Dermis blood vessel endothelial cell (primary cell): Measurements from ENCODE around the gene ABL1. TPM values are rescaled to one million over a fixed set of nuclear protein-coding genes. Genes with fewer than 3 reads are reported as not detected.

Experiments used
- DNase-seq: peaks from one replicate; pipeline ENCODE4 v3.0.0; 2010
- total RNA-seq: library from RNA; depleted of rRNA; stranded (reverse); fragments of >200 nt; gene quantifications from 2 replicates; pipeline ENCODE4 v1.2.3, GENCODE V29; 2014

Gene ABL1
- total RNA-seq, 1 donor from 2014 or later, result 42.5 TPM

DNA sequence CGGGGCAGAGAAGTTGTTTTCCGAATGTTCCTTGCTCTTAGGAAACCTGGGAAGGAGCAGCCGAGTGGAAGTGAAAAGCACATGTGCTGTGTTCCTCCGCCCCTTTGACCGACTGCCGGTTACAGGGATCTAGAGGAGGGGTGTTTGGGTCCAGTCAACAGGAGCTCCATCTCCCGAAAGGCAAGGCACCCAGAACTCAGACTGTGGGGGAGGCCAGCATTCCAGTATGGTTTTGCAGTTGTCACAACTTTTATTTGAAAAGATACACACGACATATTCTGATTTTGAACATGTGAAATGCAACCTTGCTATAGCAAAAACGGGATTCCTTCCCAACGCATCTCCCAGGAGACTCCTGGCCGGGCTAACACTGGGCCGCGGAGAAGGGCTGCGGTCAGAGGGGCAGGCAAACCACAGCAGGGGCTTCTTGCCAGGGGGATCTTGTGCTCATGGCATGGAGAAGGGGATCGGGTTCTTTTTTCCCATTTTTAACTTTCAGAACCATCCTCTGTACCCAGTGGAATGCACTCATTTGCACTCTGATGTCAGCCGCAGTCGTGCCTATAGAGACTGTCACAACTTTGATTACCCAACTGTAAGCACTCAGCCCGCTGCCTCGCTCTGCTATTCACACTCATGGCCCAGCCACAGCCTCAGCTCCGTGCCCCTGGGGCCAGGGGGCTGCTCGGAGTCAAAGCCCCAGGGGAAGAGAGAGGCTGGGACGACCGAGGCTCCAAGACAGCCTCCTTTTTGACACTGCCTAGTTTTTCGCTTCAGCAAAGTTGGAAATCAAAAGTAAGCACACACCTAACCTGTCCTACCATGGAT lies 57.6 kb downstream of the ABL1 start:
- DNase-seq, result no peak

DNA sequence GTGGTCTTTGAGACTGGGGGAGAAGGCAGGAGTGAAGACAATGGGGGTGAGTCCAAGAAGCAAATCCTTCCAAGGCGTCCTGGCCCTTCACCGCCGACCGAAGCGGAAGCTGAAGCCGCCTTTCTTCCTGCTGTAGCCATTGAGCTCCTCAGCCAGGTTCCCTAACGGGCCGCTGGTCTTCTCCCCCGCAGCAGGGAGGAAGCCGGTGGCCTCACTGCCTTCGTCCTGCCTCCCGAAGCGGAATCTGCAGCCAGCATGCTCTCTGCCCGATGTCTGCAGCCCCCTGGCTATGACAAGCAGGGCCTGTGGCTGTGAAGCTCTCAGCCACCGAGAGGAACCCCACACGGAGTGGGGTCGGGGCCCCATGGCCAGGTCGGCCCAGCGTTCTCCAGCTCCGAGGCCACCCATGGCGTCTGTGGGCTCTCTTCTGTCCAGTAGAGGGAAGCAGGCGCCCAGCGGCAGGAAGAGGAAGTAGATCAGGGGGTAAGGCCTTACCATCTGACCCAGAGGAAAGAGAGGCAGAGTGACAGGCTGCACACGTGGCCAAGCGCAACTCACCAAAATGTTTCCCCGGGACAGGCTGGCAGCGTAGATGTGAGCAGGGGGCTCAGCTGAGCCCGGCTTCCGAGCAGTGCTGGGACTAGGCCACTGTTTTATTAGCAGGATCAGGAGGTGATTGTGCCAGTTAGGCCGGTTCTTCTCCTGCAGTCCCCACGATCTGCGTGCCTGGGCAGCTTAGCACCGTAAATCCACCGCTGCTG lies 58.5 kb downstream of the ABL1 start:
- peak; percentile 63 for DNase-seq

DNA sequence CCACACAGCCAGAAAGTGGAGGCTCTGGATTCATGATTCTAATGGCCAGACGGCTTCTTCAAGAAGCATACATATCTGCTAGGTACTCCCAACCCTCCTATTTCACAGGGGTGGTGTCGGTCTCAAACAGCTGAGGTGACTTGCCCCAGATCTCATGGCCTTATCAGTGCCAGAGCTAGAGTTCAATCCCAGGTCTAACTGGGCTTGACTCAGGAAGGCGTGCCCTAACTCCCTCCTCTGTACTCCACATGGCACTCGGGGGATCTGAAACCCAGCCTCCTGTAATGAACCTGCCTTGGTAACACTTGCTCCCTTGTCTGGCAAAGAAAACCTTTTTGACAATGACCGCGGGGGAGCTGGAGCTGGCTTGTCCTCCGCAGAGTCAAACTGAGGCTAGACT lies 59.5 kb downstream of the ABL1 start:
- no peak for DNase-seq

DNA sequence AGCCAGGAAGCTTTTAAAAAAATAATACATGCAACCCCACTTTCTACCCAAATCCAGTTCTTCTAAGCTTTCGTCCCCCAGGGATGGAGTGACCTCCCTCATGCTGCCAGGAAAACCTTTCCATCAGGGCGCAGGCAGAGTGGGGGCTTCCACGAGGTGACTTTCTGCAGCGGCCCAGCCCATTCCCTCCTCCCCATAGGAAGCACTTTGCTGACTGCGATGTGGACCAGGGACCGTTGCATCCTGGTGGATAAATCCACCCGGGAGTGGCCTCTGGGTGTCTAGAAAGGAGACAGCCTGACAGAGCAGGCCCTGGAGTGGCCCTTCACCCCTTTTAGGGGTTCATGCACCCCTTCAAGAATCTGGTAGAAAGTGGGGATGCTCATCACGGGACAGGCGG lies 60.0 kb downstream of the ABL1 start:
- no peak for DNase-seq

DNA sequence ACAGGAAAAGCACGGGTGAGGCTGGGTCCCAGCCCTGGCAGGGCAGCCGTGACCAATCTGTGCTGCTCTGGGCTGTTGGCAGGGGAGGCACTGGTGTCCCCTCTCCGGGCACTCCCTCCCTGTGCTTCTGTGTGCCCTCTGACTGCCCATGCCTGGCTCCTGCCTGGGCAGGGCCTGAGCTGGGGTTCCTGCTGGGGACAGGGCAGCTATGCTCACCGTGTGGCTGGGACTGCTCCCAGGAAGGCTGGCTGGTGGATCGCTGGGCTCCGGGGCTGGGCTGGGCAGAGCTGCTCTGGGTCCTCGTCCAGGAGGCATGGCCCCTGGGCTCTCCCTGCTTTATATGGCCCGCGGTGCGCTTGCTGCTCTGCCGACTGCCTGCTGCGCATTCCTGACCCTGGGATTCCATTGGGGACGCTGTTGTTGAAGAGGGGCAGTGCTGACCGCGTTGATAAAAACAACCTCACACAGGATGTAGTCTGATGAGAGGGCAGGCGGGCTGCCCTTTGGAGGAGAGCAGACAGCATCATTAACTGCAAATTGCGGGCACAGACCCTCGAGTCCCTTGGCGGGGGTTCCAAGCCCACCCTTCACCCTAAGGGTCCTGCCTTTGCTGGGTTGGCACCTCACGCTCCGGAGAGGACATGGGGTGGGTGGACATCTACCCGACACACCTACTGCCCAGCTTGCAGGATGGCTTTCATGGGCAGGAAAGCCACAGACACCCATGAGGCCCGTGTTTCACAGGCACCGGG lies 60.6 kb downstream of the ABL1 start:
- peak; percentile 13 for DNase-seq

DNA sequence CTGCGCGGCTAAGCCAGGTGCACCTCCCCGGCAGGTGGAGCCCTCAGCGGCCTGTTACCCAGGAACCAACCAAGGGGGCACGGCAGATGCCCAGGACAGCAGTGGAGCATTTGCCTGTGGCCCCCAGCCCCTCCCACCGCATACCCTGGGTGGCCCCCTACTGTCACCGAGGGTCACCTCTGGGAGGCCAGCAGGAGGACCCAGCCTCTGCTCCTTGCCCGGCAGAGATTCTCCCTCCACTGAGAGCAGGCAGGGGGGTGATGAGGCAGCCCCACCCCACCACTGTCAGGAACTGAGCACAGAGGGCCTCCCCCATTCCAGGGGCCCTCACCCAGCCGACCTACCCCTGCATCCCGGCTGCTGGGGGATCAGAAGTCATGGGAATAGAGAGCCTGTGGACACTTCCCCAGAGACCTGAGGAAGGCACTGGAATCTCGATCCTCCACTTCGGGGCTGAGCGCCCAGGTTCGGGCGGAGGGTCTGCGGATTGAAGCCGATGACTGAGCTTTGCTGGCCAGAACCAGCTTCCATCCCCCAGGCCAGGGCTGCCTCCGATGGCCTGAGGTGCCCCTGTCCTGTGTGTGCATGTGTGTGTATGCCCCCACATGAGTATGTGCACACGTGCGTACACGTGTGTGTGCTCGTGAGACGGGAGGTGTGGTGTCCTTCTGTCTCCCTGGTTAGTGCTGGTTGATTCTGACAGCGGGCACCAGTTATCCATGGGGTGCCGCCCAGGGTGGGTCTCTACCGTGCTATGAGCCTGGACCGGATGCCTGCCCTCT lies 61.4 kb downstream of the ABL1 start, which contains the start of gene QRFP:
Gene QRFP, minus strand, starts transcription at position 580 of the 782 bp plus-strand sequence. CDS start 2,974 bp downstream, outside the sequence.
- DNase-seq, result no peak

DNA sequence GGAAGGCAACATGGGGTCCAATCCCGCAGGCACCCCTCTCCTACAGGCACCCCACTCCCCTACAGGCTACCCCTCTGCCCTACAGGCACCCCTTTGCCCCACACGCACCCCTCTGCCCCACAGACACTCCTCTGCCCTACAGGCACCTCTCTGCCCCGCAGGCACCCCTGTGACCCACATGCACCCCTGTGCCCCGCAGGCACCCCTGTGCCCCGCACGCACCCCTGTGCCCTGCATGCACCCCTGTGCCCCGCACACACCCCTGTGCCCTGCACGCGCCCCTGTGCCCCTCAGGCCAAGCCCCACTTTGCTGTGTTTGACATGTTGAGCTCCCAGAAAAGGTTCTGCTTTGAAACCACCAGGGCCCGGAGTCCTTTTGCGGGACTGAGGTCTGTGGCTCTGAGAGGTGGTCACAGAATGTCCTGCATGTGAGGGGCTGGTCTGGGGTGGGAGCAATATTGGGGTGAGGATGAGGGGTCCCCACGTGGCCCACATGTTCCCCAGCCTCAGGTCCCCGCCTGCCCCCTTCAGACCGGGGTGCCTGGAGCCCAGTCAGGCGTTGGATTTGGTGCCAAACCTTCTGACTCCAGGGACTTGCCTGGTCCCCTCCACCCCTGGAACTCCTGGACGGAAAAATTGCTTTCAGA lies 62.2 kb downstream of the ABL1 start:
- no peak for DNase-seq

DNA sequence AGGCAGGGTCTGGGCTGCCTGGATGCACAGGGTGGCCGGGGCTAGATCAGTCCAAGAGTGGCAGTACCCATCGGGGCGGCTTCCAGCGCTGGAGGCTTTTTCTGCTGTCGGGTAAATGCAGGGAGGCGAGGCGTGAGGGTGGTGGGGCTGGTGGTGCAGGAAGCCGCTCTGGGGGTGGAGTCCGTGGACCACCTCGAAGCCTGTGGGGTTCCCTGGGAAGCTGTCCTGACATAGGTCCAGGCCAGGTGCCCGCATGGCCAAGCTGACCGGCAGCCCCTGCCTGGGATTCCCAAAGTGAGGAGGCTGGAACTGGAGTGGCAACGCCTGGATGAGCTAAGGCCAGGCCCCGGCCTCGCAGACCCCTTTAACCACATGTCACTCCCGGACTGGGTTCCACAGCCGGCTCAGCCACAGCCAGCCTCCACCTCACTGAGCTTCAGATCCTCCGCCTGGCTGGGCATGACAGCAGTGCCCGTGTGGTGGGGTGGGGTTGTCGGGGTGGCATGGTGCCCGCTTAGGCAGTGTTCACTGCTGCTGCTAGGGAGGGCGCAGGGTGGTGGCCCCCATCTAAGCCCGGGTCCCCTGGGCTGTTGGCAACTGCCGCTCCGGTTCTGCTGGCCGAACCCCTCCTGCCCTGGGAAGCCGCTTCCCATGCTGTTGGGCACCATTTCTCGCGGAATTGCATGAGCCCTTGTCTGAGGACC lies 62.9 kb downstream of the ABL1 start:
- no peak for DNase-seq

DNA sequence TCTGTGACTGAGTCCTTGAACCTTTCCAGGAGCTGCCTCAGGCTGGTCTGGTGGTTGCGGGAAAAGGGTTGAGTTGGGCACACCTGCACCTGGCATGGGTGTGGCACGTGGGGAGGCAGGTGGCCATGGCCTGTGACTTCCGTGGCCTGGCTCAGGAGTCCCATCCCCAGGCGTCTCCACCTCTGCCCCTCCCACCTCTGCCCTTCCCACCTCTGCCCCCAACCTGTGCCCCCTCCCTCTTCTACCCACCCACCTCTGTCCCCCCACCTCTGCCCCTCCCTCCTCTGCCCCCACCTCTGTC lies 63.4 kb downstream of the ABL1 start:
- DNase-seq, result no peak

DNA sequence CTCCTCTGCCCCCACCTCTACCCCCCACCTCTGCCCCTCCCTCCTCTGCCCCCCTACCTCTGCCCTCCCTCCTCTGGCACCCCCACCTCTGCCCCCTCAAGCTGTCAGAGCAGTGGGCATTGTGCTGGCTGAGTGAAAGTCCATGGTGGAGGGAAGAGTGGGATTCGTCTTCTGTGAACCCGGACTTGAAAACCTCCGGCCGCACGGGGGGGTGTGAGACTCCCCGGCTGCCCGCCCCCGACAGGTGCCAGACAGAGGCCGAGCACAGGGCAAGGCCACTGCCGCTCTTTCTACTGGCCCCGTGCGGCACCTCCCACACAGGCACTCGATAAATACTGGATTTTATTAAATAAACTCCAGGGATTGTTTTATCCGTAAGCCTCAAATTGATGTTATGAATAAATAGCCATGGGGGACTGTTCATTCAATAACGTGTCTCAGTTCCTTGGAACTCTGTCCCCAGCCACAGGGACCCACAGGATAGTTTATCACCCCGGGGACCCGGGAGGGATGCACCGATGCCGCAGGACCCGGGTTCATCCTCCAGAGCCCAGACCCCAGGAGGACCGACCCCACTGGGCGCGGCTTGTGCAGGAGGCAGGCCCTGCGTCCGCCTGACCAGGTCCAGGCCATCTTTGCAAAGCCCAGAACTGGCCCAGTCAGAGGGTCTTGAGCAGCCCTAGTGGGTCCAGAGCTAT lies 64.1 kb downstream of the ABL1 start:
- DNase-seq, result no peak

DNA sequence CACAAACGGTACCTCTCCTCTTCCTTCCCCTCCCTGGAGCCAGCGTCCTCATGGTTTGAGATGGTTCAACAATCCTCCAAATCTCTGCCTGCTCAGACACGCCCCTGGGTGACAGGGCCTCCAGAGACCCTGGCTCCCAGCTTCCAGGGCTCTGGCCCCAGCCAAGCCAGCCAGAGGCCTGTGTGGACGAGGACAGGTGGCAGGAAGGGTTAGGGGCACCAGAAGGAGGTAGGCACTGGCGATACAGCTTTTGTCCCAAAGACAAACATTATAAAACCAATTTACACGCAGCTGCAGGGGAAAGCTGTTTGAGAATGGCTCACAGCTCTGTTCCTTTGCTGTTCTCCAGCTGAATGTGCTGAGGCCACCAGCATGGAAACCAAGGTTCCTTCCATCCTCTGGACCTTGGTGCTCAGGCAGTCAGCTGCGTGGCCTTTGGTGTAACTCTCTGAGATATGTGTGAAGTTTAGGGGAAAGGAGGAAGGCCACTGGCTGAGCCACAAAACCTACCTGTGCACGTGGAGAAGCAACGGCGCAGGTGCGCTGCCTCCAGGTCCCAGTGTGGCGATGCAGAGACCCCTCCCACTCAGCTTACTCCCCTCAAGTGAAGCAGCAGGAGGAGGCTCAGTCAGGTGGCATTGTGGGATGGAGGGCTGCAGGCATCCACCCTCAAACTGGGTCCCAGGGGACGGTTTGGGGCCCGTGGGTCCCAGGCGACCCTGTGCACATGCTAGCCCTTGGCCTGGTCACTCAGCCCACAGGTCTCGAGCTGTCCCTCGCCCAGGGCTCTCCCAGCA lies 65.8 kb downstream of the ABL1 start:
- no peak for DNase-seq

DNA sequence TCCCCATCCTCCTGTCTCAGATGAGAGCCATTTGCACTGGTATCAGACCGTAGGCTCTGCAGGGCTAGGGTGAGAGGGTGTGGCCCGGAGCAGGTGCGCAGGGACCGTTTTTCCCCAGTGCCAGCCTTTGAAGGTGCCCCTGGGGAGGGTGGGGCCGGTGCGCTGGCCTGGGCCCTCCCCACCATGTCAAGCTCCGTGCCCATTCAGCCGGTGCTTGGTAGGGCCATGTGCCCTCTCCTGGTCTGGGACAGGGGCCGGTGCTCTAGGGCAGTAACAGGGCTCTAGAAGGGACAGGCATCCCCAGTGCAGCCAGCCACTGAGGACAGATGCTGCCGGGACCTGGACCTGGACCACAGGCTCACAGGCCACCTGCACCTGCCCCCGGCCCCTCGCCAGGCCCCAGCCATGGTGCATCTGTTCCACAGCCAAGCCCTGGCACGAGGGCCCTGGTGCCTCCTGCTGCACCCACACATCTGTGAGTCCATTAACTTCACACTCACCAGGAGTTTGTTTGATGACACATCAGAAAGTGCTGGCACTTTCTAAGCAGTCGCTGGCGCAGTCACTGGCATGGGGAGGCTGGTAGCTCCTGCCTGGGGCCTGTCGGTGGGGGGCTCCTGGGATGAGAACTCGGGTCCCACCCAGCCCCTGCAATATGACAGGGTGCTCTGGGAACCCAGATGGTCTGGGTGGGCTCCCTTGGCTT lies 66.6 kb downstream of the ABL1 start:
- no peak for DNase-seq

DNA sequence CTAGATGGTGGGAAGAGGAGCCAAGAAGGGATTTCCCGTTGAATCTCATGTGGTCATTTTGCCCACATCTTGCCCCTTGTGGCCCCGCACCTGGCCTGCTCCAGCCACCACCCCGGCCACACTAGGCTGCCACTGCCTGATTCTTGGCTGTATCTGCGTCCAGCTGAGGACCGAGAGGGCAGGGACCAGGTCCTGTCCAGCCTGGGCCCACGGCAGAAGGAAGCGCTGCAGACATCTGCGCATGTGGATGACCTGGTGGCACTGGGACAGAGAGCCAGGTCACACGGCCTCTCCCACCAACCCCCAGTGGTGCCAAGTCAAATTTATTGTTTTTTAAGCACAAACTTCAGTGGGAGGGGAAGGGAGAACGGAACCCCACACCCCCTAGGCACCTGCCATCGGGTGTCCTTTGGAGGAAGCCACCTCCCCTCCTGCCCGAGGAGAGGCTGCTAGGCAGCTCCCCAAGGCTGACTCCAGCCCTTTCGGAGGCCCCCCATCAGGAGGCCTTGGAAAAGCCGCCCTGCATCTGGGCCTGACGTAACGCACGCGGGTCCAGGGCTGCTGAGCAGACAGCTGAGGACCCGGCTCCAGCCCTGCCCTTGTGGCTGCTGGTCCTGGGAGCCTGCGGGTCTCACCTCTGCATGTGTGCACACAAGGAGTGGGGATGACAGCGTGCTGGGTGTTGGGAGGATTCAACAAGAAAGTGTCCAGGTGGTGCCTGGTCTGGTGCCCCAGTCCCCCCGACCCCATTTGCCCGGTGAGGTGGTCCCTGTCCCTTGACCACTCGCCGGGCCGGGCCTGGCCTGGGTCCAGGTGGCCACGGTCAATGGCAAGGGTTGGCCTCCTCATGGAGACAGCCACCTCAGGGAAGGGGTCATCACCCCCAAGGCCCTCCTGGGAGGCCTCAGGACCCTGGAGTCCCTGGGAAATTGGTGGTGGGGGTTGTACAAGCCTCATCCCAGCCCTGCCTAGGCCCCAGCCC lies 67.4 kb downstream of the ABL1 start:
- DNase-seq, result no peak

DNA sequence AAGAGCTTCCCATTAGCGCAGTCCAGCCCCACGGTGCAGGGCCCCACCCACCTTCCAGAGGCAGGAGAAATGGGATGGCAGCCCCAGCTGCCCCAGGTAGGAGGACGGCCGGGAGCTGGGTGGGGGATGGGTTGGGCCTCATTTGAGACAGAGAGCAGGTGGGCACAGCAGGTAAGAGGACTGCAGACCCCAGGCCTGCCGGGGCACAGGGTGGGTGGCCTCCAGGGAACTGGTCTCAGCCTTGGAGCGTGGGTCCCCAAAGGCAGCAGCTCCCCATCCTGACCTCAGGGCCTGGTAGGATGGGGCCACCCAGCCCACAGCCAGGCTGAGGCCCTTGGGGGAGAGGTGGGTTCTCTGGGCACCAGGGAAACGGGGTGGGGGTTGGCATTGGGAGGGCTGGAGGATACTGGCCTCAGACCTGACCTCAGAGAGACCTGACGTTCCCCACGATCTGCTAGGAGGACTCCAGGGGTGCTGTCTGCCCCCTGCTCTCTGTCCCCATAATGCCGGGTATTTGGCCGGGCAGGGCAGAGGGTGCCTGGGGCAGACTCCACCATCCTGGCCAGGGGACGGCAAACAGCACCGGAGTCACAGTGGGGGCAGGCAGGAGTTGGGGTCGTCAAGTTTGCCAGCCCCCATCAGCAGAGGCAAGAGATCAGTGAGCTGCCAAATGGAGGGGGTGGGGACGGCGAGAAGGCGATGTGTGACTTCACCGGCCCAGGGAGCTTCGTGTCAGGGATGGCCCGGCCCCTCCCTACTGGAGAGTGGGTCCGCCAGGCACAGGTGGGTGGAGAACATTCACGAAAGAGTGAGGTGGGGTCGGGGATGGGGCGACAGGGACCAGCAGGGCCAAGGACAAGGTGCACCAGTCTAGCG lies 68.4 kb downstream of the ABL1 start:
- DNase-seq, result no peak

DNA sequence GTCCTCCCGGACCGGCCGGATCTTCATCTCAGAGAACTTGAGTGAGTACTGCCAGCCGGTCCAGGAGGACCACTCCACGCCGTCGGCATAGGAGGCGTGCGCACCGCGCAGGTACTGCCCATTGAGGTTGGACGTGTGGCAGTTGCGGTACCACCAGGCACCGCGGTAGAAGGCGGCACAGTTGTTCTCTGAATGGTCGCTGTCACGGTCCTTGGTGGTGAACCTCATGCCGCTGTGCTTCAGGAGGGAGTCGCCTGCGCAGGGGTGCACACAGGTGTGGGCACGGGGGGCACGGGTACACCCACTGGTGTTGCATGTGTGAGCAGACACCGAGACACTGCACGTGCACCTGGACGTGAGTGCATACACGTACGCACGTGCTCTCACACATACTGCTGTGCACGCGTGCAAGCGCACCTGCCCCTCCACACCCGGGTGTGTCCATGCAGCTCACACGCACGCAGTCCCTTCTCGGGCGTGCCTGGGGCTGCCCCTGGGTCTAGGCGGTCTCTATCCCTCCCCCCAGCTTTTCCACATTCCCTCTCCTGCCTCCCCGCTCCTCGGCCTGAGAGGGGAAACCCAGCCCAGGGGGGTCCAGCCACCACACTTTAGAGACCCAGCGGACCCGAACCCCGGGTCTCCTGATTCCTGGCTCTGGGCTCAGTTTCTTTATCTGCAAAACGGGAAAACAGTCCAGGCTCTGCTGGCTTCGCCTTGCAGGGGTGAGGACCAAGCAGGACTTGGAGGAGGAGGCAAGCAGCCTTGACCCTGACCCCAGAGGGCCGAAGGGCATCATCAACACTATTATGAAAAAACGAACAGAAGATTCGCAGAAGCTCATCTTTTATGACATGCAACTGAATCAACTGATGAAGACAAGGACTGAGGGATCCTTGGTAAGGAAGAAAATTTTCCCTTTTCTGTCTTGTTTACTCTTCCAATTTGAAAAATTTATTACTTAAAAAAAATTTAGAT lies 69.3 kb downstream of the ABL1 start:
- DNase-seq, result no peak
